Measurements from ENCODE around the gene PCTP. TPM values are rescaled to one million over a fixed set of nuclear protein-coding genes. Genes with fewer than 3 reads are reported as not detected.

Gene PCTP
- total RNA-seq, 1 donor from 2014 or later: 17.8 TPM

DNA sequence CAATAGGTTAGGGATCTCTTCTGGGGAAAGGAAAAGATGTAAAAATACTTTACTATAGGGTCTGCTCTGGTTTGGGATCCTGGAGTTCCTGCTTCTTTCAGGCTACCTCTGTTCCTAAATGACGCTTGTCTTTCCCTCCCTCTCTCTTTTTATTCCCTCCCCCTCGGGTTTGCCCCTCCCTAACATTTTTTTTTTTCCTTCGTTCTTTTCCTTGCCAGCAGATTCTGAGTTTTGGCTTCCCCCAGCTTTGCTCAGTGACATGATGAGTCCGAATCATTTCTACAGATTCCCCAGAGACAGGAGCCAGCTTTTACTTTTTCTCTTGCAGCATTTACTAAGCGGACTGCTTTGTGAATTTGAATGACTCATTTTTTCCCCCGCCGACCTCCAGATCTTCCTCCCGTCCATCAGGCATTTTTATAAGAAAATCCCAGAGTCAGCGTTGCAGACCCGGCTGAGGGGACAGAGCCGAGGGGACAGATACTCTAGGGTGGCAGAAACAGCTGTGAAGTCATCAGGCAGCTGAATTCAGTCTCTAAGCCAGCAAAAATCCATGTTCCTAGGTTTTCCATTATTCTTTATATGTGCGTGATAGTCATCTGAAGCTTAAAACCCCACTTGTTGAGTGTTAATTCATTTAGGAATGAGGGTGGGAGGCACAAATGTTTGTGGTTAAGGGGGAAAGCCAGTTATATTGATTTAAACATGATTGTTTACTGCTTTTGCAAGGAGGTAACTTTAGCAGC is 27.9 kb upstream of the PCTP start, which contains the start of gene TMEM100:
TMEM100 (minus strand) TSS at position 123 of the 746 bp plus-strand sequence. CDS start 1,794 bp downstream, outside the sequence.
- Histone ChIP-seq H3K27me3 (no peaks in the 10 kb centered on the region), H3K4me3 (peak within 1 kb of the TSS in 1 of 2 donors; percentile 47), H3K27ac (peak within 1 kb of the TSS in 1 of 2 donors; percentile 12), H3K9me3 (no peaks in the 10 kb centered on the region), H3K36me3 (no peaks in the 10 kb centered on the region), H3K4me1 (peaks cover 0 to 13% of the 10 kb centered on the region in 2 donors)
- intact Hi-C loops (cut with DNase I): loop anchor here (10.0 kb wide), 2 partner anchors 438 to 1112 kb away; partner anchors contain the start of genes C17orf67 and DGKE
- TF ChIP-seq, protein P1, sequence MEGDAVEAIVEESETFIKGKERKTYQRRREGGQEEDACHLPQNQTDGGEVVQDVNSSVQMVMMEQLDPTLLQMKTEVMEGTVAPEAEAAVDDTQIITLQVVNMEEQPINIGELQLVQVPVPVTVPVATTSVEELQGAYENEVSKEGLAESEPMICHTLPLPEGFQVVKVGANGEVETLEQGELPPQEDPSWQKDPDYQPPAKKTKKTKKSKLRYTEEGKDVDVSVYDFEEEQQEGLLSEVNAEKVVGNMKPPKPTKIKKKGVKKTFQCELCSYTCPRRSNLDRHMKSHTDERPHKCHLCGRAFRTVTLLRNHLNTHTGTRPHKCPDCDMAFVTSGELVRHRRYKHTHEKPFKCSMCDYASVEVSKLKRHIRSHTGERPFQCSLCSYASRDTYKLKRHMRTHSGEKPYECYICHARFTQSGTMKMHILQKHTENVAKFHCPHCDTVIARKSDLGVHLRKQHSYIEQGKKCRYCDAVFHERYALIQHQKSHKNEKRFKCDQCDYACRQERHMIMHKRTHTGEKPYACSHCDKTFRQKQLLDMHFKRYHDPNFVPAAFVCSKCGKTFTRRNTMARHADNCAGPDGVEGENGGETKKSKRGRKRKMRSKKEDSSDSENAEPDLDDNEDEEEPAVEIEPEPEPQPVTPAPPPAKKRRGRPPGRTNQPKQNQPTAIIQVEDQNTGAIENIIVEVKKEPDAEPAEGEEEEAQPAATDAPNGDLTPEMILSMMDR (IDR thresholded peaks at IDR 0.05): no peak
- no peak for DNase-seq (ENCODE audit: low spot score in 2 of 2)

DNA sequence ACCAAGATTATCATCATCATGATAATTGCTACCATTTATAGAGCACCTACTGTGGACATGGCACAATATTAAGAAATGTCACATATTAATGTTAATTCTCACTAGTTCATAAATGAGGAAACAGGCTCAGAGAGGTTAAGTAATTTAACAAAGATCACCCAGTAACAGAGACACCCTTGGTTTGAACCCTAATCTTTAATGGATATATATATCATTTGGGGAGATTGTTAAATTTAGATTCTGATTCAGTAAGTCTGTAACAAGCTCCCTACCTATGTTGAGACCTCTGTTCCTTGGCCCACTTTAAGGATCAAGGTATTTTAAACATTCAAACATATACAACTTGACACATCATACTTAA is 27.4 kb upstream of the PCTP start:
- H3K9me3 ChIP-seq: no peaks in the 10 kb centered on the region
- peak overlapping the region in 1 of 2 donors; percentile 47 for H3K4me3 ChIP-seq
- peak overlapping the region in 1 of 2 donors; percentile 12 for H3K27ac ChIP-seq

DNA sequence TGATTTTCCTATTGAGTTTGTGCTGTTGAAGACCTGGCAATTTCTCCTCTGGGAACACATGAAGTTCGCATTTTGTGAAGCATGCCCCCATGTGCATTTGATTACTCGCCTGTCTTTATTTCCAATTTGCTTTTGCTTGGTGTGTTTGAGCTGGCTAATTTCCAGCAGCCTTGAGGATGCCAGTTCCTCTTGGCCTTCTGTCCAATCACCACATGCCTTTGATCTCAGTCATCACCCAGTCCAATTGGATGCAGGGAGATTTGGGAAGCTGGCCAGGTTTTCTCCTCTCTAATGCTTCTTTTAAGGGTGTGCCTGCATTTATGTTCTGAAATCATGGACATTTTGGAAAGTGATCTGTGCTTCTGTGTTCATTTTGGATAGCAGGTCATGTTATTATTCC is 24.4 kb upstream of the PCTP start:
- TF ChIP-seq, protein P1 (IDR thresholded peaks at IDR 0.05): no peak
- Histone ChIP-seq H3K4me3 (no peak overlapping the region), H3K9me3 (no peaks in the 10 kb centered on the region), H3K4me1 (peaks cover 0 to 14% of the 10 kb centered on the region in 2 donors), H3K27me3 (no peaks in the 10 kb centered on the region), H3K27ac (peak overlapping the region in 1 of 2 donors; percentile 48), H3K36me3 (no peaks in the 10 kb centered on the region)
- intact Hi-C loops (cut with DNase I): loop anchor here (5.0 to 10.0 kb wide), 3 partner anchors 304 to 1108 kb away; partner anchors contain the start of genes C17orf67, DGKE and MMD
- peak in 1 of 2 donors; percentile 85 for DNase-seq (ENCODE audit: low spot score in 2 of 2)

More for the DNA sequence above, 27.4 kb upstream of the PCTP start:
- TF ChIP-seq, protein P1 (IDR thresholded peaks at IDR 0.05): no peak
- no peaks in the 10 kb centered on the region for H3K27me3 ChIP-seq
- H3K4me1 ChIP-seq: peaks cover 0 to 13% of the 10 kb centered on the region in 2 donors
- no peak for DNase-seq (ENCODE audit: low spot score in 2 of 2)
- H3K36me3 ChIP-seq: no peaks in the 10 kb centered on the region
- intact Hi-C loops (cut with DNase I): loop anchor here (10.0 kb wide), 2 partner anchors 439 to 1111 kb away; partner anchors contain the start of genes C17orf67 and DGKE

DNA sequence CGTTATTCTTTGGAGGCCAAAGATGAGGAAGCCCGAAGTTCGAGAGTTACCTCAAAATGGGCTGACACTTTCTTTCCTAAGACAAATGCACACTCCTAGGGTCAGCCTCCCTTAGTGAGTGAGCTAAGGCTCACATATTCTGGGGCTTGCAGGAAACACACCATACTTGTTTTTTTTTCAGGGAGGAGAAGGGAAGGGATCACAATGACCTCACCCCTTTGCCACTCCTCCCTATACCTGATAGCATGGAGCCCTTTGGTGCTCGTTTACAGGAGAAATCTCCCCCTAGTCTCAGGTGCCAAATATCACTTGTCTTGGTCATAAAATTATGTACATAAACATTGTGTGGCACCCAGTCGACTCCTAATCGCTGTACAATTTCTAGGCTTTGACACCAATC is 23.6 kb upstream of the PCTP start:
- TF ChIP-seq, protein P1 (IDR thresholded peaks at IDR 0.05): no peak
- H3K27ac ChIP-seq: peak overlapping the region in 1 of 2 donors; percentile 66
- intact Hi-C loops (cut with DNase I): loop anchor here (5.0 to 10.0 kb wide), 3 partner anchors 305 to 1108 kb away; partner anchors contain the start of genes C17orf67, DGKE and MMD
- H3K36me3 ChIP-seq: no peaks in the 10 kb centered on the region
- DNase-seq (ENCODE audit: low spot score in 2 of 2): no peak
- H3K4me3 ChIP-seq: no peak overlapping the region
- H3K9me3 ChIP-seq: no peaks in the 10 kb centered on the region
- no peaks in the 10 kb centered on the region for H3K27me3 ChIP-seq
- H3K4me1 ChIP-seq: peaks cover 0 to 14% of the 10 kb centered on the region in 2 donors

DNA sequence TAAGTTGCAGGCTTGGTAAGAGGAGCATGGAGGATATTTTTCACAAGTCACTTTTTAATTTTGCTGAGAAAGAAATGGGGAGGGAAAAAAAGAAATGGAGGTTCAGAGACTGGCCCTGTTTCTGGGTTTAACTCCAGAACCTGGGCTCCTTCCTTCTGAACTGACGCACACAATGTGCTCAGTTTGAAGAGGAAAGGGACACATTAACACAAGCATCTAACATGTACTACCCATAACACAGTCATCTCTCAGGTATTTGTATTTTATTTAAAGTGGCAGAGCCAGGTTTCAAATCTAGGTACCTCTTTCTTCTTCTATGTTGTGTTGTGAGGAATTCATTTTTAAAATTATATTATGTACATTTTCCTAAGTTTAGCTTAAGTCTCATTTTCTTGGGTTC is 22.9 kb upstream of the PCTP start:
- H3K27ac ChIP-seq: peak overlapping the region; percentile 21 to 66
- H3K4me1 ChIP-seq: peaks cover 0 to 11% of the 10 kb centered on the region in 2 donors
- H3K9me3 ChIP-seq: no peaks in the 10 kb centered on the region
- H3K36me3 ChIP-seq: no peaks in the 10 kb centered on the region
- no peaks in the 10 kb centered on the region for H3K27me3 ChIP-seq
- TF ChIP-seq, protein P1 (IDR thresholded peaks at IDR 0.05): no peak
- H3K4me3 ChIP-seq: no peak overlapping the region
- intact Hi-C loops (cut with DNase I): loop anchor here (5.0 to 10.0 kb wide), 3 partner anchors 306 to 1107 kb away; partner anchors contain the start of genes C17orf67, DGKE and MMD
- no peak for DNase-seq (ENCODE audit: low spot score in 2 of 2)
